NCI-H82 treated with DMSO at 0.1 percent for 48 hours (cell line): ENCODE measurements around the gene ZNF575.

Experiments
- DNase-seq: peaks from one replicate; lab custom pipeline; 2025; ENCODE audit not compliant: unreplicated experiment; lab: John Stamatoyannopoulos, UW

The ZNF575 gene

GRCh38 chr19:43570174-43570791, 37.3 kb downstream of the ZNF575 start:
- DNase-seq: no peak

DNA sequence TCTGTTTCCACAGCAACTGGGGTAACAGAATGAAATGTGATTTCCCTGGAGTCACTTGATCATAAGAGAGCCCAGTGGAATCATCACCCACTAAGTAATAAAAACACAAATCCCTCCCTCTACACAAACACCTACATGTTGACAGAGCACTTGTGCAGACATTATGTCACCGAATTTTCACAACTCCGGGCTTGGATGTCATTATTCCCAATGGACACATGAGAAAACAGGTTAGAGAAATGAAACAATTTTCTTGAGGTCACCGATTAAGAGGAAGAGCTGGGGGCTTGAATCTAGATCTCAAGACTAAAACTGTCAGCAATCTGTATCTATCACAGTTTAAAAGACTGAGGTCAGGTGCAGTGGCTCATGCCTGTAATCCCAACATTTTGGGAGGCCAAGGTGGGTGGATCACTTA, 39.2 kb downstream of the ZNF575 start:
- no peak for DNase-seq

- peak; percentile 33 for DNase-seq
Observed at GRCh38 chr19:43574424-43575155, 41.6 kb downstream of the ZNF575 start.

GRCh38 chr19:43575156-43575950, 42.4 kb downstream of the ZNF575 start, which contains the start of the genes PINLYP and XRCC1:
TSS of gene PINLYP (plus strand) at chr19:43575801. CDS start at chr19:43577192, 1,391 bp downstream.
TSS of gene XRCC1 (minus strand) at chr19:43575527. CDS start at chr19:43575458, 69 bp downstream.
- DNase-seq: peak; percentile 96

DNA sequence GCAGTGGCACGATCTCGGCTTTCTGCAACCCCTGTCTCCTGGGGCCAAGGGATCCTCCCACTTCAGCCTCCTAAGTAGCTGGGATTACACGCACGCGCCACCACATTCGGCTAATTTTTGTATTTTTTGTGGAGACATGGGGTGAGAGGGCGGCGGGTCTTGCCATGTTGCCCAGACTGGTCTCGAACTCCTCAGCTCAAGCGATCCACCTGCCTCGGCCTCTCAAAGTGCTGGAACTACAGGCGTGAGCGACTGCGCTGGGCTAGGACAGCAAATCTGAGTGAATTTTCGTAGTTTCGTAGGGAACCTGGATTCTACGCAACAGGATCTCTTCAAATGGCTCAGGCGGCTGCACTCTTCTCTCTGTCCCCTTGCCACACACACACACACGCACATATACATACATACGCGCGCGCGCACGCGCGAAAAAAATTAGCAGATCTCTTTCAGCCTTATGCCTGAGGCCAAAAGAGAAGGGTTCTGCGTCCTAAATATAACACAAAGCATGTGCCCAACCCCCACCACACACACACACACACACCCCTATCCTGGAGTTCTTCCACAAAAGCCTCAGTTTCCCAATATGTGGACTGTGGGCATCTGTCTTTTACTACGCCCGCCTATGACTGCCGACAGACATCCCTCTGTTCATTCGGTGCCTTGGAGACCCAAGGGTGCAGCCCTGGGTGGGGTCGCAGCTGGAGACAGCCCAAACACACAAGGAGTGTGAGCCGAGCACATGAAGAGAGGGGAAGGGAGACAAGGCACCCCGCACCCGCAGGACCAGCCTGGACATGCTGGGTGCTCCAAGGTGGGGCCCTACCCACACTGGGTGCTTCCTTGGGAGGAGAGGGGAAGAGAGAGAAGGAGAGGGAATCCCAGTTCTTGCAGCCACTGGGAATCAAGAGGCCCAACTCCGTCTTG, 43.2 kb downstream of the ZNF575 start:
- no peak for DNase-seq

DNA sequence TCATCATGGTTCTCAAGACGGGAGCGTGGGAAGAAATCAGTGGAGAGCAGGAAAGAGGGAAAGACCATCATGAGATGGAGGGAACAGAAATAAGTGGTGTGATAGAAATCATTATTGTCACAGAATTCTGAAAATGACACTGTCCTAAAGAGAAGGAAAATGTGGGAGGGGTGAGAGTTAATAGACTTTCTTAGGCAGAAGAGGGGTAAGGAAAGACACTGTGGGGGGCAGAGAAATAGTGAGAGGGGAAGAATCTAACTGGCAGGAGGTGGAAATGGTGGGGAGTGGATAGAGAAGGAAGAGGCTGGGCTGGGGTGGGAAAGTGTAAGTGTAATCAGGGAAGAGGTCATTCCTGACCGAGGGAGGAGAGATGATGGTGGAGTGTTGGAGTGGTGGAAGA, 45.8 kb downstream of the ZNF575 start:
- no peak for DNase-seq

- DNase-seq: no peak
Observed at GRCh38 chr19:43581467-43581866, 48.5 kb downstream of the ZNF575 start.

- no peak for DNase-seq
Observed at GRCh38 chr19:43582495-43582894, 49.5 kb downstream of the ZNF575 start.

DNA sequence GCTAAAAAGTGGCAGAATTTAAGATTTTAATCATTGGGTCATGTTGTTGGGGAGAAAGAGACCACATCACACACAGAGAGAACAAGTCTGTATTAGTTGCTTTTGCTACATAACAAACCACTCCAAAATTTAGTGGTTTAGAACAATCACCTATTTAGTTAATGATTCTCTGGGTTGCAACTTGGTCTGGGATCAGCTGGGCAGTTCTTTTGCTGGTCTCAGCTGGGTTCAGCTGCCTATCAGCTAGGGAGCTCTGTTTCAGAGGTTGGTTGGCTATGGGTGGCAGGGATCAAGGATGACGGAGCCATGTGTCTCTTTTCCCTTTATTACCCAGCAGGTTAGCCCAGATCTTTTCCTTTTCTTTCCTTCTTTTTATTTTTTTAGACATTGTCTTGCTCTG, 51.5 kb downstream of the ZNF575 start:
- DNase-seq: no peak
